GM12872 (cell line): ENCODE measurements around the gene DNAJC24.

Experiments used
- CTCF ChIP-seq: IDR thresholded peaks from 3 replicates; pipeline ENCODE4 v1.5.1; 2011; ENCODE audit warnings: low read depth, mild to moderate bottlenecking, low read length, moderate library complexity; ENCODE audit not compliant: insufficient read depth

DNAJC24 gene

GRCh38 chr11:31383116-31383515 is 13.5 kb downstream of the DNAJC24 start:
- no peak for TF ChIP-seq CTCF

- TF ChIP-seq CTCF = no peak
Measured at GRCh38 chr11:31387379-31387778, 17.7 kb downstream of the DNAJC24 start.

GRCh38 chr11:31397239-31397834 is 27.7 kb downstream of the DNAJC24 start:
- peak; percentile 53 for TF ChIP-seq CTCF

- no peak for TF ChIP-seq CTCF
Measured at GRCh38 chr11:31404614-31405013, 35.0 kb downstream of the DNAJC24 start.

- no peak for TF ChIP-seq CTCF
Measured at GRCh38 chr11:31408201-31408600, 38.5 kb downstream of the DNAJC24 start.

GRCh38 chr11:31412946-31413345 is 43.3 kb downstream of the DNAJC24 start:
- TF ChIP-seq CTCF = no peak

GRCh38 chr11:31414338-31414737 is 44.7 kb downstream of the DNAJC24 start:
- TF ChIP-seq CTCF = no peak
